Stimulated activated CD4-positive, alpha-beta T cell treated with anti-CD3 and anti-CD28 coated beads, Interleukin-12 subunit alpha, Interleukin-12 subunit beta, amount 100 ng/mL, for 24 hours (primary cell): ENCODE results near the gene SLC9A9.
"Not testable (repeated sequence)": the region's sequence is repeated elsewhere in the genome, so short reads cannot be mapped to it uniquely, and the experiment has no call there.

Experiments used
- DNase-seq, 2 experiments: peaks; one replicate each; pipeline ENCODE4 v3.0.0-alpha.2; 2020; ENCODE audit warnings: low read depth in 2 of 2

SLC9A9 gene

GRCh38 chr3:143847787-143848631 is at the start of gene SLC9A9:
Gene SLC9A9, minus strand, starts transcription at chr3:143848468. Its CDS starts 146 bp downstream, at chr3:143848322.
- peak in 1 of 2 experiments; percentile 9 for DNase-seq

DNA sequence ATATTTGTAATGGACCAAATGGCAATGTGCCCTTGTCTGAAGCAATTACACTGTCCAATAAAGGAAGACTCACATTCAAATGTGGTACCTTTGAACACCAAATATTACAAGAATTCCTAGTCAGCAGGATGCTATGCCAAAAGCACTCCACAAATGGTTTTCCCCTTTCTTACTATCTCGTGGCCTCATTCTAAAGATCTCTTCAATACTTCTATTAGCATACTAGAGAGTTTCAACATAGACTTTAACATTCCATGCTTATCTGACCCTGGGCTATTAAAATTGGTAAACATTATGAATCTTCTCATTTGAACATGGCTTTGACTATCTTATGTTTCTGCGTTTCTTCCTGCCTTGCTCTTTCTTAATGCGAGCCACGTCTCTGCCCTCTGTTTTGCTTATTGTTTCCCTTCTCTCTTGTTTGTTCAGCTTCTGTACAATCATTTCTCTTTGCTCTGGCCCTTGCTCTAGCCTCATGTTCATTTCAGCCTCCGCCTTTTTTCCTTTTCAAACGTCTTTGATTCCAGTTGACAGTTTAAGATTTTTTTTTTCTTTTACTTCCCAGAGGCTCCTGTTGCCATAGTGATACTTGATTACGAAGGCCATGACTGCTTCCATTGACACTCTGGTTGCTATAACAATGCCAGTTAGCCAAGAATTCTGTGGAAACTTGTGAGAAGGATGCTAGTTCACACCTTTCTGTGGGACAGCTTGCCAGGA is 49.5 kb upstream of the SLC9A9 start:
- no peak for DNase-seq

- no peak for DNase-seq
These were observed 48.2 kb upstream of the SLC9A9 start for GRCh38 chr3:143896486-143896885.

- no peak for DNase-seq
These were observed 47.5 kb upstream of the SLC9A9 start for GRCh38 chr3:143895805-143896204.

- no peak for DNase-seq
These were observed 40.6 kb upstream of the SLC9A9 start for GRCh38 chr3:143888846-143889245.

DNA sequence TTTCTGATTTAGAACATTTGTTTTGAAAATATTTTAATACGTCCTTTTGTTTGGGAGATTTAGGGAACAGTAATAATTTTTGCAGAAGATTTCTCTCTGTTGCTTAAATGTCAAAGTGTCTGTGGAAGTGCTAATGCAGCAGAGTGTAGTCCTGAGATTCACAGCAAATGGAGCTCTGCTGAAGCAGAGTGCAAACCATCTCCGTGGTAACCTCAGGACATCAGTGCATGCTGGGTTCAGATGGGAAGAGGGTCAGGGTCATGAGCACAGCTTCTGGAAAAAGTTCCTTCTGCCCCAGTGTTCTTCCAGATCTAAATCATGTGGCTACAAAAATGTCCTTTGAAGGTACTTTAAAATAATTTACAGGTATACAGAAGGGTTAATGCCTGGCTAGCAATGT is 39.9 kb upstream of the SLC9A9 start:
- no peak for DNase-seq

GRCh38 chr3:143885780-143886427 is 37.6 kb upstream of the SLC9A9 start:
- peak in 1 of 2 experiments; percentile 1 for DNase-seq

GRCh38 chr3:143884861-143885260 is 36.6 kb upstream of the SLC9A9 start:
- no peak for DNase-seq

DNA sequence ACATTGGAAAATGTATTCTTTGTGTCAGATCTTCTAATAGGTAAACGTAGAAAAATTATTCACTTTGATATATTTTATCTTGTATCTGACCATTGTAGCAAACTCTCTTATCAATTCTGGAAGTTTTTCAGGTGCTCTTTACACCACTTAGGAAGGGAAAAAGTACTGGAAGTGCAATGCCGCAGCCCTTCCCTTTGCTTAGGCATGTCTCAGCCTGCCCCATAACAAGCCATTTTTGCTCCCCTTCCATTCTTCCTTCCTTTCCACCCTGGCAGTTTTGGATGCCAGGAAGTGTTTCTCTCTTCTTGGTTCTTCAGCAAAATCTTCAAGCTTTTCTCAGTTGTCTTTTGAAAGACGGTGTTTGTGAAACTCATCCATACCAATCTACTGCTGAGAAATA is 34.9 kb upstream of the SLC9A9 start:
- no peak for DNase-seq

GRCh38 chr3:143881095-143881494 is 32.8 kb upstream of the SLC9A9 start:
- DNase-seq = no peak

DNA sequence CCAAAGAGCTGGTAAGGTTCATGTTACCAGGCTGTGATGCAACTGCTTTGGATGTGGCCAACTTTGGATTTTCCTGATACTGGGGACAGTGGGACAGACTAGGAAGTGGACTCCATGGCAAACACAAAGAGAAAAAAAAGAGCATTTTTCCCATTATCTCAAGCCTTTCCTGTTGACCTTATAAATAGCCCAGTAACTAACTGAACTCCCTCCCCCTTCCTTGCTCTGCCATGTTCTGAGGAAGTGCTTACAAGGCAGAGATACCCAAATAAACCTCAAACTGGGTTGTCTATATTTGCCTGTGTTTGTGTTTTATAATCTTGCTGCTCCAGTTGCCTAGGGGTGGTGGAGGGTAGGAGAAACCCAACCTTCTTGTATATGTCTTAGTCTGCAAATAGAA is 27.3 kb upstream of the SLC9A9 start:
- DNase-seq = no peak

- DNase-seq = not testable (repeated sequence)
These were observed 25.3 kb upstream of the SLC9A9 start for GRCh38 chr3:143873553-143873952.

DNA sequence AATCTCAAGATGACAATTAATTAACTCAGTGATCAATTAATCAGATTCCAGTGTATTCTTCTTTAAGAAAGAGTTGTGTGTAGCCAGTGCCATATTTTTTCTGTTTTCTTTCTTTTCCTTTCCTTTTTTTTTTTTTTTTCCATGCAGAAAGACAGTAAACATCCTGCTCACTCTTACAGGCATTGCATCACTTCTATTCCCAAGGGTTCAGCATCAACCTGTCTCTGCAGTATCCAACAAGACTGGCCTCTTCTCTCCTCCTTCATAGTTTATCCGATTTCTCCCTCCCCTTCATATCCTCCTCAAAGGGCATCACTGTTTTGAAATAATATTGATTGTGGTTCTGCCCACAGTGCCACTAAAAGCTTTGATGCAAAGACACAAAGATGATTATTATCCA is 17.0 kb upstream of the SLC9A9 start:
- no peak for DNase-seq

DNA sequence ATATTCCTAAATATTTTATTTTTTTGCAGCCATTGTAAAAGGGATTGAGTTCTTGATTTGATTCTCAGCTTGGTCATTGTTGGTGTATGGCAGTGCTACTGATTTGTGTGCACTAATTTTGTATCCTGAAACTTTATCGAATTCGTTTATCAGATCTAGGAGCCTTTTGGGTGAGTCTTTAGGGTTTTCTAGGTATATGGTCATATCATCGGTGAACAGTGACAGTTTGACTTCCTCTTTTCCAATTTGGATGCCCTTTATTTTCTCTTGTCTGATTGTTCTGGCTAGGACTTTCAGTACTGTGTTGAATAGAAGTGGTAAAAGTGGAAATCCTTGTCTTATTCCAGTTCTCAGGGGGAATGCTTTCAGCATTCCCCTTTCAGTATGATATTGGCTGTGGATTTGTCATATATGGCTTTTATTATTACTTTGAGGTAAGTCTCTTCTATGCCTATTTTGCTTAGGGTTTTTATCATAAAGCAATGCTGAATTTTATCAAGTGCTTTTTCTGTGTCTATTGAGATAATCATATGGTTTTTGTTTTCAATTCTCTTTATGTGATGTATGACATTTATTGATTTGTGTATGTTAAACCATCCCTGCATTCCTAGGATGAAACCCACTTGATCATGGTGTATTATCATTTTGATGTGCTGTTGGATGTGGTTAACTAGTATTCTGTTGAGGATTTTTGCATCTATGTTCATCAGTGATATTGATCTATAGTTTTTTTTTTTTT is 11.4 kb upstream of the SLC9A9 start:
- DNase-seq = no peak

- no peak for DNase-seq
These were observed 8.1 kb upstream of the SLC9A9 start for GRCh38 chr3:143856252-143856970.

DNA sequence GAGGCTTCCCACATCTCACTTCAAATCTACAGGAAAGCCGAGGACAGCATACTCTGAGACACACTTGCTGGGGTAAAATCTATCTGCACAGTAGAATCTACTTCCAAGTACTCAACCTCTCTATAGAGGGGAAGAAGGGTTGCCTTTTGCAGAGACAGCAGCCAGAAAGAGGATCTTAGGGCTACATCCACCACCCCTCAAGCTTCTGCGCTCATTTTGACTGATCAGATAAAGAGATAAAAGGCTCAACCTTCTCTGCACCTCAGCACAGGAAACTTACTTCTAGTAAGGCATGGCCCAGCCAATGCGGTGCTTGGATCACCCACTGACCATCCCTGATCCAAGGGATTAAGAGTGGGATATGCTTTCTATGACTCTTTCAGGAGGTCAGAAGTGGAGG is 6.9 kb upstream of the SLC9A9 start:
- no peak for DNase-seq

- DNase-seq = no peak
These were observed 3.2 kb upstream of the SLC9A9 start for GRCh38 chr3:143851331-143852017.

DNA sequence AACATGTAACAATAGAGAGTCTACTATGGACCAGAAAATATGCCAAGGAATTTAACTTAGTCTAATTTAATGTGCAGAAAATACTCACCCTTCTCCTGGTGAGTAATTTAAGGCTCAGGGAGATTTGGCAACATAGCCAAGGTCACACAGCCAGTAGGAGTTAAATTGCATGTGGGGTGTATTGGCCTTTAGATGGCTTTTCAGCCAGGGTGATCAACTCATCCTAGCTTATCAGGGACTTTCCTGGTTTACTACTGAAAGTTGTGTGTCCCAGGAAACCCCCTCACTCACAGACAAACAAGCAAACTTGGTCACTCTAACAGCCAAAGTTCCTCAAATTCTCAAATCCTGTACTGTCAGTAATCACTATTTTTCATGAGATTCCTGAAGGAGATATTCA is 2.6 kb upstream of the SLC9A9 start:
- DNase-seq = no peak

DNA sequence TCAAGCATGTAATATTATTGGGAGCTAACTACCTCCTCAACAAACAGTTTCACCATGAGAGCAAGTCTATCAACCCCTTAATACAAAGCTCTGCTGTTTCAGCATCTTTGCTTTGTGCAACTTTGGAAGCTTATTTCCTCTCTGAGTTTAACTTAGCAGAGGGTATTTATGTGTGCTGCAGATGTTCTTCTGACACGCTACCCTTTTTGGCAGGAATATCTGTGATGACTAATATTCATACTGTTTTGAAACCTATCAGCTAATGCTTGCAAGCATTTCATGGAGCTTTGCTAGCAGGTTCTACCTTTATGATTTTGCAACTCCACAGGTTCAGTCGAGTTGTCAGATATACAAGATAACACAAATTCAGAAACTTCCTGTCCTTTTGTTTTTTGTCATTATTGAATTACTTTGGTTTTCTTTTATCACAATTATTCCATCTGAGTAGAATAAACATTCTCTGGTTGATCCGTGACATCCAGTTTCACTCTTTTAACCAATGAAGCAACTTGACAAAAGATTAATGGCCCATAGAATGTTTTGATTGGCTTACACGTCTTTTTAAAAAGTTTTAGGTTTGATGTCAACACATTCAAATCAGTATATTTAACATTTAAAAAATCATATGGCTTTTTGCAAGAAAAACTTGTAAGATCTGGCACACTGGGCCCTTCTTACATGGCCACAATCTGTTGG is 1.7 kb upstream of the SLC9A9 start:
- DNase-seq = no peak

- no peak for DNase-seq
These were observed 436 bp upstream of the SLC9A9 start for GRCh38 chr3:143848704-143849103.
